Adrenal gland (tissue), 5 donors: ENCODE results near the gene OR8K3.

Source experiments
- CTCF ChIP-seq, 6 experiments: fragments of 450-650 bp in 4 of 6; fragments of 200-600 bp in 2 of 6; sonication (generic) in 1 of 6; IDR thresholded peaks; 1 replicate in 5 of 6; 2 replicates in 1 of 6; pipeline versions ENCODE4 v1.5.1 to v1.8.0; 2016 to 2021; ENCODE audit warnings: antibody characterized with exemption in 6 of 6, mild to moderate bottlenecking in 2 of 6, moderate library complexity in 1 of 6
- POLR2A ChIP-seq, 2 donors: fragments of 450-650 bp; IDR thresholded peaks; one replicate each; pipeline ENCODE4 v1.6.1; 2017; ENCODE audit warnings: antibody characterized with exemption in 2 of 2, mild to moderate bottlenecking in 2 of 2, moderate library complexity in 1 of 2
- donor health status: DM: no; HTN: no; CAD: no.

- TF ChIP-seq POLR2A (IDR thresholded peaks at IDR 0.05) (no peak), CTCF (IDR thresholded peaks at IDR 0.05) (no peak)
Observed at GRCh38 chr11:56314844-56315243, at the start of gene OR8K3.
